ENCODE results near the gene CTBP2.
"Not testable (repeated sequence)": the region's sequence is repeated elsewhere in the genome, so short reads cannot be mapped to it uniquely, and the experiment has no call there.

CTBP2 gene

DNA sequence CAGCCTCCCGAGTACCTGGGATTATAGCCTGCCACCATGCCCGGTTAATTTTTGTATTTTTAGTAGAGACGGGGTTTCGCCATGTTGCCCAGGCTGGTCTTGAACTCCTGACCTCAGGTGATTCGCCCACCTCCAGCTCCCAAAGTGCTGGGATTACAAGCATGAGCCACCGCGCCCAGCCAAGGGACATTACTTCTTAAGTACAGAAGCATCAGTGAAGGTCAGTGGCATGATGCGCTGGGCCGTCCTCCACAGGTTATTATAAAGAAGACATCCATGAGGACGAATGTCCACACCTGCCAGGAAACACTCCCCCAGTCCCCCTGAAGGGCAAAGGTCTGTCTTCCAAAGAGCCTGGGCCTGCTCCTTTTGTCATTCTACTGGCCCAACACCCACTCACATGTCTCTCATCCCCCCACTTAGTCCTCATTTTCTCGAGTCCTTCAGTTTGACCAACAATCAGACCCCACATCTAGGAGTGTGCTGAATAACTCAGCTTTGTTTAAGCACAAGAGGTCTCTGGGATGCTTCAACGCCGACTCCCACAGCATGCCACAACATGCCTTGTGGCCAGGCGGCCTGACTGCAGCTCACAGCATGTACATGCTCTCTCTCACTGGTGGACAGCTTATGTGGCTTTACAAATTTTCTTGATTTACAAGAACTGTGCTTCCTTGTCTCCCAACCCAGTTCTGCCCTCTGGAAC, 73.0 kb downstream of the CTBP2 start:
- no peak for DNase-seq (ENCODE audit: low read depth)

DNA sequence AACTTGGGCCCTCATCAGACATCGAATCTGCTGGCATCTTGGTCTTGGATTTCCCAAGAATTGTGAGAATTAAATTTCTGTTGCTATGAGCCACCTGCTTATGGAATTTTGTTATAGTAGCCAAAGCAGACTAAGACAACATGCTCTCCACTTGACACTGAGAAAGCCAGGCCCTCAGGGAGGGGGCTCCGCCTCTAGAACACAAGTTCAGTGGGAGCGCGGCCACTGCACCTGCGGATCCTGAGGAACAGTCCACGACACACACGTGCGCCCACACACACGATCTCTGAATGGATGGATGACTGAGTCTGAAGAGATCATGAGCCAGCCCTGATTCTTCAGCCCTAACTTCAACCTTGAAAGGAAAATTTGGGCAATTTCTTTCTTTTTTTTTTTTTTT, 73.7 kb downstream of the CTBP2 start:
- DNase-seq (ENCODE audit: low read depth), result no peak

DNA sequence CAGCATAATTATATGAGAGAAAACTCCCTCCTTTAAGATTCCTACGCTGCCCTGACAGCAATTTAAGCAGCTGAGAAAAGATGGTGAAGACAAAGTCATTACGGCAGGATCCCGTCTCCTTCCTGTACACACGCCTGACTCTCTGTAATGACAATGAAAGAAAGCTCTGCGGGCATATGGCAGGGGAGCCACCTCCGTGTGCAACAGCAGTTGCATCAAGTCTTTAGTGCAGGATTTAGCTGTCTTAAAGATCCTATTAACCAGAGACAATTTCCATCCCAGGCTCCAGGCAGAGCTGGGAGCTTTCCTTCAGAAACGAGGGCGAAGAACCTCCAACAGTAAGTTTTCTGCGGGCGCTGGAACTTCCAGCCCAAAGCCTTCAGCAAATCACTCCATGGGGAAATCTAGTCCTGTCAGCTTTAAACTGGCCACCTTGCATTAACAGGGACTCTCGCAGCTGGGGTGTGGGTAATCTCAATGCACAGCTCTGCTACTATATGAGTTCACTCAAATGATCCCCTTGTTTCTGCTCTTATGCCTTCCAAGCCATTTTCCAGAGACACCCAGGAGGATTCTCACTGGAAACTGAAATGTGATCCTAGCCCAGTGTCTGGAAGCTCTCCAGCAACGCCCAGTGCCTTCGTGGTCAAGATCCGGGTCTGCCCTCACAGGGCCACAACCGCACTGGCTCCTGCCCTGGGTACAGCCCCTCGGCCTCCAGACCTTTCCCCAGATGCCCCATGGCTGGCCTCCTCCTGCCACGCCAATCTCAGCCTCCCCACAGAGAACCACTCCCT, 74.9 kb downstream of the CTBP2 start:
- no peak for DNase-seq (ENCODE audit: low read depth)

- no peak for DNase-seq (ENCODE audit: low read depth)
Observed at GRCh38 chr10:125084614-125085257, 75.6 kb downstream of the CTBP2 start.

- no peak for DNase-seq (ENCODE audit: low read depth)
Observed at GRCh38 chr10:125084191-125084613, 76.2 kb downstream of the CTBP2 start.

- no peak for DNase-seq (ENCODE audit: low read depth)
Observed at GRCh38 chr10:125083576-125083920, 76.8 kb downstream of the CTBP2 start.

GRCh38 chr10:125082881-125083575, 77.3 kb downstream of the CTBP2 start:
- DNase-seq (ENCODE audit: low read depth), result no peak

DNA sequence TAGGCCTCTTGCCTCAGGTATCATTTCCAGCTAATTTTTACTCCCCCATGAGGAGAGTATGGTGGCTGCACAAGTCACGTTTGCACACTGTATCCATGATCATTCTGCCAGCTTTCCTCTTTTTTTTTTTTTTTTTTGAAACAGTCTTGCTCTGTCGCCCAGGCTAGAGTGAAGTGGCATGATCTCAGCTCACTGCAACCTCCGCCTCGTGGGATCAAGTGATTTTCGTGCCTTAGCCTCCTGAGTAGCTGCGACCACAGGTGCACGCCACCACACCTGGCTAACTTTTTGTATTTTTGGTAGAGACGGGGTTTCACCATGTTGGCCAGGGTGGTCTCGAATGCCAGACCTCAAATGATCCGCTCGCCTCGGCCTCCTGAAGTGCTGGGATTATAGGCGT, 77.9 kb downstream of the CTBP2 start:
- DNase-seq (ENCODE audit: low read depth), result not testable (repeated sequence)

DNA sequence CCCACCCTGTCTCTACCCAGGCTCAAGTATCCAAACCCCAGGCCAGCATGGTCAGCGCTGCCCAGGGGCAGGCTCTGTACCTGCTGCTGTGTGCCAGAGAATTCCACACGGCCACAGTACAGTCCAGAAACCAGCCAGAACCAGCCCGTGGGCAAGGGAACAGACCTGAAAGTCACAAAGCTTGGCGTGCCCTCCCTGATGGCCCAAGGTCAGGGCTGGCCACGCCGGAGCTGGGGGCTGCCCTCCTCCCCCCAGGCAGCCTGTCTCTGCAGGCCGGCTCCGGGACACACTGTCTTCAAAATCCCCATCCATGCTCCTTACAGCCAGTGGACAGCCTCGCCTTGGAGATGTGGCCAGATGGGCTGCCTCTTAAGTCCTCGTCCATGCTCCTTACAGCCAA, 78.4 kb downstream of the CTBP2 start:
- no peak for DNase-seq (ENCODE audit: low read depth)

GRCh38 chr10:125080984-125081383, 79.4 kb downstream of the CTBP2 start:
- DNase-seq (ENCODE audit: low read depth), result no peak

- no peak for DNase-seq (ENCODE audit: low read depth)
Observed at GRCh38 chr10:125080296-125080695, 80.1 kb downstream of the CTBP2 start.

DNA sequence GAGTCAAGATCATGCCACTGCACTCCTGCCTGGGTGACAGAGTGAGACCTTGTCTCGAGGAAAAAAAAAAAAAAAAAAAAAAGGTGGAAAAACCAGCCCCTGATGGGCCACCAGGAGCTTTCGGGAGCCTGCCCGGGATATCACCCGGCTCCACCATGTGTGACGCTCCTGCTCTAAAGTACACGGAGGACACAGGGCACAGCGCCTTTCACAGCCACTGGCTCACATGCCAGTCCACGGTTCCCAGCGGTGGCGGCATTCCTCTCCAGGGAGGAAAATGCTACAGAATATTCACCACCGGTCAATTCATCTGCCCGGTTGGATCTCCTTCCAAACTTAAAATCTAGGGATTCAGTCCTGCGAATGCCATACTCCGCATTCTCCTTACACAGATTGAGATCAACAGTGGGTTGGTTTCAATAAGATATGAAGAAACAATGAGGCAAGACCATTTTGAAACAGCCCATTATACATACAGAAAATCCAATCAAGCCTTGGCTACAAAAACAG, 81.2 kb downstream of the CTBP2 start:
- DNase-seq (ENCODE audit: low read depth), result no peak

DNA sequence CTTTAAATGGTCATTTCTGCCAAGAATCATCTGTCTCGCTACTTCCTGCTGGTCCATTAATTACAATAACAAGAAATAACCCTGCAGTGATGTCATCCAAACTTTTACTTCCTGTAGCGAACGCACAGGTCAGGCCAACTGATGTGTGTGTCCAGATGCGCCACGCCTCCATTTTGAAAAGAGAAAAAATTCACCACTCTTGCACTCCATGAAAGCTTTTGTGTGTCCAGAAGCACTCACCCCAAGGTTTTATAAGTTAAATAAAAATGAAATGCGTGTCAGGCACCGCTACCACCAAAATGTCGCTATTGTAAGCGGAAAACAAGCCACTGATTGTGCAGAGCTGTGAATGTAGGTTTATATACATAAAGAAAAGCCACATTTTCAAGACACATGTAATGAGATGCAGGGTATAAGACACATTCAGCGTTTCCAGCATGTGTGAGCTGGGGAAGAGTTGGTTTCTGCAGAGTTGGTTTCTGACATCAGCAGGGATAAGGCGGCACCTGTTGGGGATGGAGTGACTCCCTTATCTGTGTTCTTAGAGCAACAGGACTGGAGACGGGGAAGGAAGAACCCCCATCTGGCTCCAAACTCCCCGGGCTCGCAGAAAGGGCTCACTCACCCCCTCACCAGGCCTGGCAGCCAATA, 83.3 kb downstream of the CTBP2 start:
- DNase-seq (ENCODE audit: low read depth), result no peak

- no peak for DNase-seq (ENCODE audit: low read depth)
Observed at GRCh38 chr10:125076121-125076825, 84.1 kb downstream of the CTBP2 start.

DNA sequence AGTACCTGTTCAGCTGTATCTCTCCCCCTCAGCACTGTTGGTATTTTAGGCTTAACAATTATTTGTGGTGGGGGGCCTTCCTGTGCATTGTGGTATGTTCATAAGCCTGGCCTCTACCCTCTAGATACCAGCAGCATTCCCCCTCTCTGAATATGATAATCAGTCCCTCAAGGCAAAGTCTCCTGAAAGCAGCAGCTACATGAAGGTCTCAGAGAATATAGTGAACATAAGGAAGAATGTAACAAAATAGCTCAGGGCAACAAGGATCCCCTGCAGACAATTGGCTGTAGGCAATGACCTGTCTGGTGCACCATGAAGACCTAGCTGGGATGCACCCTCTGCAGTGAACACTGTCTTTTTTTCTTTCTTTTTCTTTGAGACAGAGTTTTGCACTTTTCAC, 86.4 kb downstream of the CTBP2 start:
- no peak for DNase-seq (ENCODE audit: low read depth)

DNA sequence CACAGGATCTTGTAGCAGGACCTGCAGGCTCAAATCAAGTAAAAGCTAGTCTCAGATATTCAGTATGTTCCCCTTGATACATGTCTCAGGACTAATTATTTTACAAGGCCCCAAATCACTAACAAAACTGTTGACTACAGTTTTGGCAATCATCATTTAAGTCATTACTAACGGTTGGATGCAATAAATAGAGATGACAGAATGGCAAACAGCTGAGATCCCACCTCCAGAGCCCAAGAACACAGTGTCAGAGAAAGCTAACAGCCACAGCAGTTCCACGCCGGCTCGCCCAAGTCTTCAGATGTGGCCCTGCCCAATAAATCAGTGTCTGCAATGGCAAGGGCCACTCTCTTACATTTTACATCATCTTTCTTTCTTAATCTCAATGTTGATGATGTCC, 87.6 kb downstream of the CTBP2 start:
- DNase-seq (ENCODE audit: low read depth), result no peak

DNA sequence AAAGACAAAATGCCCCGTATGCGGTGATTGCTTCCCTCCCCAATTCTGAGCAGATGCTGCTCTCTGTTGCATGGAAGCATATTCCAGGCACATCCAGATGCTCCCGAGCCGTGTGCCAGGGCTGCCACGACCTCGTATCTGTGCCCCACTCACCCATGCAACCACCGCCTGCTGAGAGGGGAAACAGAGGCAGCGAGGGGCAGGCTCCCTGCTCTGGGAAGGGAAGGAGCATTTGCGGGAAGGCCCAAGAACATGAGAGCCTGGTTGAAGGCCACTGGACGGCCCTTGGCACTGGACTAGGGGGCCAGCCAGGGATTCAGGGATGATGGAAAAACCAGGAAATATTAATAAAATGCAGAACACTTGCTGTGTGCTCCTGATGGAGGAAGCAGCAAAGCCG, 89.4 kb downstream of the CTBP2 start:
- DNase-seq (ENCODE audit: low read depth), result no peak

DNA sequence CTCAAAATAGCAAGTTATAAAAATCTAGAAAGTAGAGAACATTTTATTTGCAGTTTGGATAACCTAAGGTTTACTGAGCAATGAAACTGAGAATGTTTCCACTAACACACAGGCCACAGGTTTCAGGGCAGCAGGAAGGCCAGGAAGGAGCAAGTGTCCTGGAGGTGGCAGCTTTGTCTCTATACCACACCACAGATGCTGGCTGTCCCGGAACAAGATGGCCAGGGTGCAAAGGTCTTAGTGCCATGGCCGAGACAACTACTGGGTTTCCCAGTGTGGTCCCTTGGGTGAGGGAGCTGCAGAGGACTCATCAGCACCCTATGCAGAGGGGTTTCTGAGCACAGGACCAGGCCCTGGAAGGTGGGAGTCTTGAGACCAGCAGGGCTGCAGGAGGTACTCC, 92.0 kb downstream of the CTBP2 start:
- DNase-seq (ENCODE audit: low read depth), result no peak

- DNase-seq (ENCODE audit: low read depth), result no peak
Observed at GRCh38 chr10:125067764-125068163, 92.6 kb downstream of the CTBP2 start.

DNA sequence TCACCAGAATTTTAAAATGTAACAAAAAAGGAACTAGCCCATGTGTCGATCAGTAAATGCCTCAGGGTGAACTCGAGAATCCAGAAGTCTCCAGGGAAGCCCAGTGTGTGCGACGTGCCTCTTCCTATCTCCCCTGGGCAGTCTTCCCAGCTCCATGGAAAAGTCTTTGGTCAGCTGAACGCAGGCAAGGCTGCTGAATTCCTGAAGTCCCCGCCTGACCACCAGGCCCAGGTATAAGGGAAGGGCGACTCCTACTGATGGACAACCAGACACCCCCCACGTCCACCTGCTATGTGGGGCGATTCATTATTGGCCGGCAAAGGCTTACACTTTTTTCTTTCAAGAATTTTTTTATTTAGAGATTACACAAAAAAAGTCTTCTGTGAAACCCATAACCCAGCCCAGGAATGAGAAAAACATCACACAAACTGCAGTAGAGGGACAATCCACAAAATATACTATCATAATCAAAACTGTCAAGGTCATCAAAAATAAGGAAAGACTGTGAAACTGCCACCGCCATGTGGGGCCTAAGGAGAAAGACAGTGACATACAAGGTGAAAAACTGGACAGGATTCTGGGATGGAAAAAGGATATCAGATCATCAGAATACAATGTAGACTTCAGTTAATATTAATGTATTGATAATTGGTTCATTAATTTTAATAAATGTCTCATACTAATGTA, 93.5 kb downstream of the CTBP2 start:
- DNase-seq (ENCODE audit: low read depth), result no peak

Data from activated T-helper 9 cell treated with anti-CD3 and anti-CD28 coated beads, Interleukin-2, amount 50 U/mL, for 16 hours (primary cell).